ENCODE measurements around the gene SCG2. TPM values are rescaled to one million over a fixed set of nuclear protein-coding genes. Genes with fewer than 3 reads are reported as not detected.

Gene SCG2
- total RNA-seq, 1 experiment from 2014 or later, result 19.8 TPM

GRCh38 chr2:223585666-223586065 is 16.5 kb downstream of the SCG2 start:
- ChIA-PET RAD21 (ENCODE audit: low non-redundant PET in 1 of 2, low total read pairs in 2 of 2, uncharacterized antibody in 2 of 2, unreplicated experiment in 2 of 2) (no interaction called here), CTCF (no interaction called here), POLR2A (no interaction called here)
- DNase-seq (ENCODE audit: low read depth, low spot score) (no peak), ATAC-seq (peak; percentile 50)
- peak overlapping the region; percentile 76 for H2AFZ ChIP-seq (ENCODE audit: low read depth, low read length, poor library complexity, severe bottlenecking)
- TF ChIP-seq CEBPB (IDR thresholded peaks at IDR 0.05; ENCODE audit: low read depth), result peak; percentile 38; the same call in 1 of the 2 replicates
- TF ChIP-seq EZH2phosphoT487 (IDR thresholded peaks at IDR 0.05; ENCODE audit: borderline replicate concordance), result no peak
- no TSS peak for BruUV-seq (replicated peaks)
- no peaks in the 10 kb centered on the region for H4K20me1 ChIP-seq (ENCODE audit: insufficient read depth)
- peak overlapping the region; percentile 30; the same call in 1 of the 2 replicates for H3K4me2 ChIP-seq (ENCODE audit: low read length)
- H3K4me3 ChIP-seq (replicated peaks in 1 of 2; ENCODE audit: low read depth in 1 of 2, low read length in 2 of 2), result no peak overlapping the region
- H3K79me2 ChIP-seq (ENCODE audit: insufficient read depth, low read length), result no peaks in the 10 kb centered on the region
- H3K9me2 ChIP-seq (ENCODE audit: insufficient read depth), result no peaks in the 10 kb centered on the region
- peaks cover 17 to 27% of the 10 kb centered on the region in 2 experiments; a peak in 3 of 4 replicates for H3K4me1 ChIP-seq (ENCODE audit: control insufficient read depth in 1 of 2, insufficient read depth in 2 of 2, low read length in 2 of 2)
- no peak overlapping the region for H3K9ac ChIP-seq (ENCODE audit: low read length)
- H3K27me3 ChIP-seq (ENCODE audit: insufficient read depth, low read length), result no peaks in the 10 kb centered on the region
- intact Hi-C loops (cut with micrococcal nuclease), result no loop called here
- H3K9me3 ChIP-seq (ENCODE audit: control insufficient read depth in 1 of 2, insufficient read depth in 1 of 2, low read depth in 1 of 2, low read length in 2 of 2), result no peaks in the 10 kb centered on the region
- no peaks in the 10 kb centered on the region for H3K36me3 ChIP-seq (ENCODE audit: control insufficient read depth in 1 of 2, insufficient read depth in 2 of 2, low read length in 2 of 2)
- no peak overlapping the region for H3K27ac ChIP-seq (ENCODE audit: low read depth, low read length)

GRCh38 chr2:223582001-223582400 is 20.2 kb downstream of the SCG2 start:
- Histone ChIP-seq H3K9me2 (ENCODE audit: insufficient read depth) (no peaks in the 10 kb centered on the region), H3K79me2 (ENCODE audit: insufficient read depth, low read length) (no peaks in the 10 kb centered on the region), H4K20me1 (ENCODE audit: insufficient read depth) (no peaks in the 10 kb centered on the region), H3K27me3 (ENCODE audit: insufficient read depth, low read length) (no peaks in the 10 kb centered on the region), H3K4me3 (replicated peaks in 1 of 2; ENCODE audit: low read depth in 1 of 2, low read length in 2 of 2) (no peak overlapping the region), H3K36me3 (ENCODE audit: control insufficient read depth in 1 of 2, insufficient read depth in 2 of 2, low read length in 2 of 2) (no peaks in the 10 kb centered on the region), H2AFZ (ENCODE audit: low read depth, low read length, poor library complexity, severe bottlenecking) (no peak overlapping the region), H3K9me3 (ENCODE audit: control insufficient read depth in 1 of 2, insufficient read depth in 1 of 2, low read depth in 1 of 2, low read length in 2 of 2) (no peaks in the 10 kb centered on the region), H3K4me1 (ENCODE audit: control insufficient read depth in 1 of 2, insufficient read depth in 2 of 2, low read length in 2 of 2) (peaks cover 36 to 51% of the 10 kb centered on the region in 2 experiments), H3K4me2 (ENCODE audit: low read length) (no peak overlapping the region), H3K9ac (ENCODE audit: low read length) (no peak overlapping the region), H3K27ac (ENCODE audit: low read depth, low read length) (no peak overlapping the region)
- ChIA-PET RAD21 (ENCODE audit: low non-redundant PET in 1 of 2, low total read pairs in 2 of 2, uncharacterized antibody in 2 of 2, unreplicated experiment in 2 of 2) (no interaction called here), POLR2A (interaction anchor here (1.5 to 1.7 kb wide), 2 partner anchors 20 to 121 kb away, joined by 3 to 4 read pairs; no protein-coding TSS in a partner anchor), CTCF (no interaction called here)
- no peak for ATAC-seq
- DNase-seq (ENCODE audit: low read depth, low spot score), result no peak
- intact Hi-C loops (cut with micrococcal nuclease), result no loop called here
- BruUV-seq (replicated peaks), result no TSS peak
- TF ChIP-seq EGR1 (IDR thresholded peaks at IDR 0.05; ENCODE audit: low read depth), result no peak
- TF ChIP-seq EZH2phosphoT487 (IDR thresholded peaks at IDR 0.05; ENCODE audit: borderline replicate concordance), result no peak
- TF ChIP-seq CBX3 (IDR thresholded peaks at IDR 0.05; ENCODE audit: low read depth), result no peak
- TF ChIP-seq POLR2AphosphoS5 (IDR thresholded peaks at IDR 0.05; ENCODE audit: low read depth, low read length), result no peak
- TF ChIP-seq YY1 (IDR thresholded peaks at IDR 0.05; ENCODE audit: extremely low read depth, insufficient replicate concordance, low read depth, low read length), result no peak
- no peak for TF ChIP-seq ZNF274 (IDR thresholded peaks at IDR 0.05; ENCODE audit: low read depth, low read length)
- TF ChIP-seq RAD21 (IDR thresholded peaks at IDR 0.05; ENCODE audit: low read depth), result no peak
- no peak for TF ChIP-seq FOSL1 (IDR thresholded peaks at IDR 0.05; ENCODE audit: low read depth)
- TF ChIP-seq ELF1 (IDR thresholded peaks at IDR 0.05; ENCODE audit: borderline replicate concordance, low read depth), result no peak
- TF ChIP-seq MAX (IDR thresholded peaks at IDR 0.05), result no peak
- TF ChIP-seq JUND (IDR thresholded peaks at IDR 0.05), result no peak
- no peak for TF ChIP-seq ATF3 (IDR thresholded peaks at IDR 0.05)
- TF ChIP-seq TCF7L2 (IDR thresholded peaks at IDR 0.05; ENCODE audit: borderline replicate concordance, extremely low read depth, insufficient read depth, insufficient read length), result no peak
- TF ChIP-seq POLR2A (IDR thresholded peaks at IDR 0.05; ENCODE audit: borderline replicate concordance, extremely low read depth, insufficient read depth, insufficient read length), result no peak
- no peak for TF ChIP-seq EZH2 (IDR thresholded peaks at IDR 0.05)
- no peak for TF ChIP-seq SIN3A (IDR thresholded peaks at IDR 0.05; ENCODE audit: low read depth)
- no peak for TF ChIP-seq CTCF (IDR thresholded peaks at IDR 0.05 in 2 of 3, conservative IDR thresholded peaks at IDR 0.05 in 1 of 3; ENCODE audit: borderline replicate concordance in 1 of 3, insufficient read depth in 1 of 3, low read depth in 2 of 3, low read length in 2 of 3)
- no peak for TF ChIP-seq CEBPB (IDR thresholded peaks at IDR 0.05; ENCODE audit: low read depth)
